GM12878 (cell line): ENCODE data around the gene KPNA5. TPM values are rescaled to one million over a fixed set of nuclear protein-coding genes. Genes with fewer than 3 reads are reported as not detected.

Experiments used
- ATAC-seq: fragments of 200-7000 bp; cut with Tn5 transposase; 3 replicates; pipeline ENCODE4 v1.9.1; 2020; ENCODE audit warnings: mild to moderate bottlenecking, moderate library complexity
- BruUV-seq: library from RNA; stranded (reverse); fragments of 400-500 nt; replicated peaks from 2 replicates; lab custom pipeline; 2021; lab: Mats Ljungman, UMichigan
- CTCF ChIA-PET: fragments of 300-600 bp; sonication (Branson Sonifier 250); formaldehyde crosslinking; extraction: SDS; loops from one replicate; lab custom pipeline; 2021; ENCODE audit warnings: inconsistent platforms; lab: Yijun Ruan, JAX
- POLR2A ChIA-PET: fragments of 350-600 bp; formaldehyde crosslinking; extraction: SDS; loops from one replicate; lab custom pipeline; 2021; ENCODE audit warnings: inconsistent platforms; lab: Charles Lee
- RAD21 ChIA-PET: fragments of 300-600 bp; sonication (Branson Sonifier 250); formaldehyde crosslinking; loops from one replicate; lab custom pipeline; 2023; ENCODE audit warnings: antibody characterized with exemption; ENCODE audit not compliant: unreplicated experiment; lab: Charles Lee
- SMC1A ChIA-PET: fragments of 300-600 bp; sonication (Branson Sonifier 250); formaldehyde crosslinking; loops from one replicate; lab custom pipeline; 2023; ENCODE audit not compliant: unreplicated experiment, uncharacterized antibody; lab: Charles Lee
- DNase-seq: peaks from one replicate; pipeline ENCODE4 v3.0.0-alpha.2; 2011; ENCODE audit warnings: low read depth, low spot score
- FAIRE-seq: peaks from 3 replicates; lab custom pipeline; 2011; peaks lifted over from hg19 to GRCh38; lab: Jason Lieb, UNC
- H2AFZ ChIP-seq: 2 replicates; pipeline ENCODE4 v1.6.0; 2011; ENCODE audit warnings: low read depth, low read length, control low read depth; ENCODE audit not compliant: control insufficient read depth
- H3K27ac ChIP-seq: 2 replicates; pipeline ENCODE4 v1.5.1; 2011; ENCODE audit warnings: control low read depth; ENCODE audit not compliant: control insufficient read depth, insufficient read depth
- H3K27me3 ChIP-seq, 2 experiments: replicated peaks in 1 of 2; 2 replicates each; pipeline versions ENCODE4 v1.6.0 to v1.6.1; 2011; ENCODE audit warnings: low read length in 1 of 2; ENCODE audit not compliant: control insufficient read depth in 2 of 2, insufficient read depth in 2 of 2
- H3K36me3 ChIP-seq, 2 experiments: 2 replicates each; pipeline ENCODE4 v1.5.1; 2011; ENCODE audit warnings: low read length in 1 of 2; ENCODE audit not compliant: control insufficient read depth in 2 of 2, insufficient read depth in 2 of 2
- H3K4me1 ChIP-seq: 2 replicates; pipeline ENCODE4 v1.6.1; 2011; ENCODE audit warnings: mild to moderate bottlenecking, low read length, moderate library complexity, mixed read lengths; ENCODE audit not compliant: control insufficient read depth, insufficient read depth
- H3K4me2 ChIP-seq: 2 replicates; pipeline ENCODE4 v1.6.0; 2011; ENCODE audit warnings: control low read depth; ENCODE audit not compliant: control insufficient read depth, insufficient read depth
- H3K4me3 ChIP-seq: fragments of 200-600 bp; sonication (generic); 2 replicates; pipeline ENCODE4 v1.5.1; 2016
- H3K79me2 ChIP-seq: 2 replicates; pipeline ENCODE4 v1.6.0; 2011; ENCODE audit warnings: low read length; ENCODE audit not compliant: control insufficient read depth, insufficient read depth
- H3K9ac ChIP-seq: 2 replicates; pipeline ENCODE4 v1.8.0; 2011; ENCODE audit warnings: low read length, control low read depth, mixed read lengths; ENCODE audit not compliant: control insufficient read depth, insufficient read depth
- H3K9me3 ChIP-seq: replicated peaks from 3 replicates; pipeline ENCODE4 v1.5.1; 2011; ENCODE audit warnings: mild to moderate bottlenecking, low read length; ENCODE audit not compliant: control insufficient read depth, insufficient read depth
- H4K20me1 ChIP-seq: 2 replicates; pipeline ENCODE4 v1.6.0; 2011; ENCODE audit not compliant: control insufficient read depth, insufficient read depth
- BCL11A ChIP-seq: IDR thresholded peaks from 2 replicates; pipeline ENCODE4 v1.6.1; 2011; ENCODE audit warnings: low read depth, low read length
- CREB1 ChIP-seq: IDR thresholded peaks from 2 replicates; pipeline ENCODE4 v1.6.1; 2012; ENCODE audit warnings: low read depth, mild to moderate bottlenecking, inconsistent platforms
- CUX1 ChIP-seq: IDR thresholded peaks from 2 replicates; pipeline ENCODE4 v1.6.1; 2012; ENCODE audit warnings: improper control_type of control experiment, low read depth, low read length; ENCODE audit not compliant: insufficient replicate concordance
- FOXK2 ChIP-seq: fragments of 450-650 bp; IDR thresholded peaks from 2 replicates; pipeline ENCODE4 v1.6.1; 2017; ENCODE audit warnings: mild to moderate bottlenecking, moderate library complexity
- IKZF1 ChIP-seq: fragments of 450-650 bp; conservative IDR thresholded peaks from 2 replicates; pipeline ENCODE4 v1.6.1; 2017; ENCODE audit warnings: antibody characterized with exemption, mild to moderate bottlenecking
- KAT2A ChIP-seq: conservative IDR thresholded peaks from 2 replicates; pipeline ENCODE4 v1.6.1; 2011; ENCODE audit warnings: low read depth, low read length; ENCODE audit not compliant: control insufficient read depth
- KDM1A ChIP-seq: fragments of 200-600 bp; sonication (generic); IDR thresholded peaks from 2 replicates; pipeline ENCODE4 v1.6.1; 2016; ENCODE audit warnings: borderline replicate concordance
- MEF2A ChIP-seq: IDR thresholded peaks from 2 replicates; pipeline ENCODE4 v1.6.1; 2011; ENCODE audit warnings: low read depth, mild to moderate bottlenecking, low read length, moderate library complexity; ENCODE audit not compliant: insufficient read depth
- MTA2 ChIP-seq: fragments of 450-650 bp; IDR thresholded peaks from 2 replicates; pipeline ENCODE4 v1.6.1; 2016; ENCODE audit warnings: low read depth, mild to moderate bottlenecking, moderate library complexity
- MTA3 ChIP-seq: IDR thresholded peaks from 2 replicates; pipeline ENCODE4 v1.6.1; 2012; ENCODE audit warnings: low read length, inconsistent platforms, borderline replicate concordance
- NR2C1 ChIP-seq: fragments of 450-650 bp; IDR thresholded peaks from 2 replicates; pipeline ENCODE4 v1.6.1; 2017; ENCODE audit warnings: antibody characterized with exemption, mild to moderate bottlenecking, moderate library complexity
- NRF1 ChIP-seq: conservative IDR thresholded peaks from 2 replicates; pipeline ENCODE4 v1.6.1; 2011; ENCODE audit warnings: mild to moderate bottlenecking, low read depth, low read length, improper control_type of control experiment
- PML ChIP-seq: IDR thresholded peaks from 2 replicates; pipeline ENCODE4 v1.6.1; 2012; ENCODE audit warnings: low read length, inconsistent platforms
- RAD21 ChIP-seq: IDR thresholded peaks from 2 replicates; pipeline ENCODE4 v1.6.1; 2011; ENCODE audit warnings: mild to moderate bottlenecking, low read depth, low read length, moderate library complexity; ENCODE audit not compliant: insufficient read depth
- SMARCA5 ChIP-seq: fragments of 450-650 bp; IDR thresholded peaks from 2 replicates; pipeline ENCODE4 v1.6.1; 2017; ENCODE audit warnings: mild to moderate bottlenecking
- STAT3 ChIP-seq: IDR thresholded peaks from 2 replicates; pipeline ENCODE4 v1.6.1; 2011; ENCODE audit warnings: low read depth, low read length, improper control_type of control experiment
- ZNF274 ChIP-seq: IDR thresholded peaks from one replicate; pipeline ENCODE4 v1.8.0; 2011; ENCODE audit not compliant: insufficient read length, insufficient read depth
- ZNF592 ChIP-seq: fragments of 450-650 bp; IDR thresholded peaks from 2 replicates; pipeline ENCODE4 v1.6.1; 2017; ENCODE audit warnings: mild to moderate bottlenecking, moderate library complexity
- WGBS: methylation state at CpG from one replicate; pipeline ENCODE4 v1.1.6; 2016; ENCODE audit warnings: low lambda C conversion rate; ENCODE audit not compliant: insufficient replicate concordance, insufficient coverage; ENCODE audit errors: missing lambda C conversion rate; 5-methylcytosine and 5-hydroxymethylcytosine counted together
- in situ Hi-C: fragments of 300-500 bp; cut with MboI; formaldehyde crosslinking; loops from 9 replicates; pipeline ENCODE4 v1.14.3; 2018; ENCODE audit warnings: mixed read lengths
- intact Hi-C: fragments of 100-400 bp; cut with micrococcal nuclease; formaldehyde crosslinking; loops from one replicate; pipeline ENCODE4 v1.14.2; 2022; ENCODE audit not compliant: unreplicated experiment
- polyA plus RNA-seq, 11 experiments: library from polyadenylated mRNA; depleted of rRNA in 4 of 11; unstranded in 6 of 11; stranded (reverse) in 5 of 11; fragments of >200 nt; fragmentation: Nextera tagmentation in 4 of 11; fragmentation: Illumina TruSeq in 1 of 11; extraction: Ambion mirVana in 4 of 11; extraction: Trizol in 1 of 11; gene quantifications; 1 replicate in 1 of 11; 2 replicates in 10 of 11; pipeline versions ENCODE4 v1.2.1 to v1.2.3, GENCODE V29; 2011 to 2016; ENCODE audit warnings: inconsistent platforms in 2 of 11, missing spikeins in 2 of 11, low read depth in 1 of 11
- total RNA-seq, 4 experiments: library from RNA; depleted of rRNA in 3 of 4; stranded (reverse); fragments of >200 nt in 3 of 4; fragmentation: Illumina TruSeq in 1 of 4; extraction: Trizol in 1 of 4; gene quantifications; 2 replicates each; pipeline versions ENCODE4 v1.2.1 to v1.2.3, GENCODE V29; 2013 to 2021

The KPNA5 gene
- total and polyA plus RNA-seq, 10 of the 15 experiments (the other 5 are each of a cell fraction or from before 2014, with no cell fraction given), result 1.9 to 7.6 (median 4.5) TPM

- H3K4me2 ChIP-seq, result no peak overlapping the region
- no peak overlapping the region for H3K27ac ChIP-seq
- no peak overlapping the region for H2AFZ ChIP-seq
- H4K20me1 ChIP-seq, result no peaks in the 10 kb centered on the region
- ATAC-seq (no peak), DNase-seq (no peak), FAIRE-seq (no peak)
- intact Hi-C loops, result no loop called here
- H3K79me2 ChIP-seq, result no peaks in the 10 kb centered on the region
- H3K4me3 ChIP-seq, result no peak overlapping the region
- H3K9ac ChIP-seq, result no peak overlapping the region
- in situ Hi-C loops, result no loop called here
- SMC1A ChIA-PET, result no interaction called here
- no peaks in the 10 kb centered on the region for H3K9me3 ChIP-seq
- BruUV-seq, result no TSS peak
- CTCF ChIA-PET, result no interaction called here
- no peaks in the 10 kb centered on the region for H3K36me3 ChIP-seq
- whole genome bisulfite sequencing, result 21% methylated on average over 5 of the region's 5 CpGs
- RAD21 ChIA-PET, result no interaction called here
- POLR2A ChIA-PET, result no interaction called here
- peaks cover 0 to 13% of the 10 kb centered on the region in 2 experiments; a peak in 3 of 4 replicates for H3K27me3 ChIP-seq
- no peaks in the 10 kb centered on the region for H3K4me1 ChIP-seq
- TF ChIP-seq SMARCA5, result no peak
- no peak for TF ChIP-seq KAT2A
- TF ChIP-seq NR2C1, result no peak
- TF ChIP-seq MEF2A, result no peak
- TF ChIP-seq RAD21, result no peak
- no peak for TF ChIP-seq IKZF1
- no peak for TF ChIP-seq CUX1
- no peak for TF ChIP-seq STAT3
- no peak for TF ChIP-seq ZNF274
- TF ChIP-seq BCL11A, result no peak
- TF ChIP-seq MTA3, result no peak
- TF ChIP-seq MTA2, result no peak
- no peak for TF ChIP-seq KDM1A
- TF ChIP-seq NRF1, result no peak
- no peak for TF ChIP-seq FOXK2
- TF ChIP-seq PML, result no peak
- no peak for TF ChIP-seq CREB1
- TF ChIP-seq ZNF592, result no peak
Measured at GRCh38 chr6:116766506-116767176, 85.6 kb downstream of the KPNA5 start.
